HepG2 (cell line): ENCODE data around the gene IFT122. TPM values are rescaled to one million over a fixed set of nuclear protein-coding genes. Genes with fewer than 3 reads are reported as not detected.

Experiments
- ATAC-seq: fragments of 200-7000 bp; cut with Tn5 transposase; 3 replicates; pipeline ENCODE4 v1.9.1; 2020; ENCODE audit warnings: mild to moderate bottlenecking, moderate library complexity
- BruUV-seq: library from RNA; stranded (reverse); fragments of 400-500 nt; replicated peaks from 2 replicates; lab custom pipeline; 2021; lab: Mats Ljungman, UMichigan
- CTCF ChIA-PET: fragments of 300-600 bp; formaldehyde crosslinking; extraction: SDS; loops from one replicate; lab custom pipeline; 2021; ENCODE audit warnings: low total read pairs, inconsistent platforms, low intra/inter-chr PET ratio; lab: Yijun Ruan, JAX
- POLR2A ChIA-PET: fragments of 350-600 bp; sonication (Branson Sonifier 250); formaldehyde crosslinking; loops from one replicate; lab custom pipeline; 2020; ENCODE audit warnings: antibody characterized with exemption, inconsistent platforms; lab: Yijun Ruan, JAX
- DNase-seq: peaks from one replicate; pipeline ENCODE4 v3.0.0-alpha.2; 2015; ENCODE audit warnings: low spot score
- FAIRE-seq: peaks from 3 replicates; lab custom pipeline; 2011; peaks lifted over from hg19 to GRCh38; lab: Jason Lieb, UNC
- H2AFZ ChIP-seq: one replicate; pipeline ENCODE4 v1.6.1; 2011; ENCODE audit warnings: low read length, inconsistent platforms
- H3K27ac ChIP-seq: fragments of 300-600 bp; 3 replicates; pipeline ENCODE4 v1.8.0; 2011; ENCODE audit warnings: mixed run types, mild to moderate bottlenecking, mixed read lengths, low read length, inconsistent platforms; ENCODE audit not compliant: insufficient read depth; ENCODE audit errors: extremely low read length
- H3K27me3 ChIP-seq, 2 experiments: fragments of 200-600 bp in 1 of 2; 2 replicates in 1 of 2; 3 replicates in 1 of 2; pipeline versions ENCODE4 v1.6.0 to v1.8.0; 2011; ENCODE audit warnings: low read length in 2 of 2, mild to moderate bottlenecking in 2 of 2, moderate library complexity in 2 of 2, inconsistent platforms in 1 of 2; ENCODE audit not compliant: insufficient read depth in 2 of 2, control insufficient read depth in 1 of 2
- H3K36me3 ChIP-seq, 2 experiments: fragments of 200-600 bp in 1 of 2; replicated peaks in 1 of 2; 2 replicates in 1 of 2; 3 replicates in 1 of 2; pipeline versions ENCODE4 v1.5.1 to v1.8.0; 2011; ENCODE audit warnings: low read length in 2 of 2, inconsistent platforms in 1 of 2; ENCODE audit not compliant: insufficient read depth in 2 of 2, control insufficient read depth in 1 of 2
- H3K4me1 ChIP-seq: 2 replicates; pipeline ENCODE4 v1.5.1; 2012; ENCODE audit warnings: low read length, inconsistent platforms; ENCODE audit not compliant: insufficient read depth
- H3K4me2 ChIP-seq: 2 replicates; pipeline ENCODE4 v1.6.0; 2011; ENCODE audit warnings: low read depth, low read length, inconsistent platforms
- H3K4me3 ChIP-seq, 3 experiments: fragments of 200-600 bp in 1 of 3; sonication (generic), shearing (Covaris generic) in 1 of 3; replicated peaks in 1 of 3; 2 replicates each; pipeline ENCODE4 v1.5.1; 2011 to 2016; ENCODE audit warnings: low read length in 3 of 3, inconsistent platforms in 2 of 3, low read depth in 2 of 3, mild to moderate bottlenecking in 2 of 3, control low read depth in 1 of 3, mixed read lengths in 1 of 3; ENCODE audit not compliant: insufficient read depth in 1 of 3
- H3K79me2 ChIP-seq: one replicate; pipeline ENCODE4 v1.6.1; 2011; ENCODE audit warnings: low read length, inconsistent platforms; ENCODE audit not compliant: insufficient read depth
- H3K9ac ChIP-seq: 2 replicates; pipeline ENCODE4 v1.6.0; 2011; ENCODE audit warnings: mild to moderate bottlenecking, low read depth, low read length, inconsistent platforms; ENCODE audit not compliant: insufficient read depth
- H3K9me3 ChIP-seq: 2 replicates; pipeline ENCODE4 v1.5.1; 2012; ENCODE audit warnings: mild to moderate bottlenecking, low read length
- H4K20me1 ChIP-seq: 2 replicates; pipeline ENCODE4 v1.6.0; 2011; ENCODE audit warnings: inconsistent platforms, mild to moderate bottlenecking, low read length, moderate library complexity; ENCODE audit not compliant: insufficient read depth
- E2F5 ChIP-seq: sonication (generic); formaldehyde crosslinking; conservative IDR thresholded peaks from 2 replicates; pipeline ENCODE4 v1.4.0; 2020; ENCODE audit warnings: missing genetic modification reagents
- MTF2 ChIP-seq: sonication (generic); formaldehyde crosslinking; IDR thresholded peaks from 2 replicates; pipeline ENCODE4 v1.5.0; 2020; ENCODE audit warnings: missing genetic modification reagents, borderline replicate concordance
- PCBP1 ChIP-seq: fragments of 200-400 bp; formaldehyde crosslinking; IDR thresholded peaks from 2 replicates; pipeline ENCODE4 v1.6.1; 2017; ENCODE audit warnings: mild to moderate bottlenecking, low read depth, low read length, borderline replicate concordance
- SETDB1 ChIP-seq: sonication (generic); formaldehyde crosslinking; IDR thresholded peaks from 2 replicates; pipeline ENCODE4 v1.5.1; 2020; ENCODE audit warnings: missing genetic modification reagents, mild to moderate bottlenecking, borderline replicate concordance
- ZBTB4 ChIP-seq: sonication (generic); formaldehyde crosslinking; IDR thresholded peaks from 2 replicates; pipeline ENCODE4 v1.4.0; 2020; ENCODE audit warnings: missing genetic modification reagents, mild to moderate bottlenecking, borderline replicate concordance
- WGBS: methylation state at CpG from one replicate; pipeline ENCODE4 v1.1.6; 2017; ENCODE audit warnings: low lambda C conversion rate; 5-methylcytosine and 5-hydroxymethylcytosine counted together
- in situ Hi-C: cut with HindIII; loops from 2 replicates; pipeline ENCODE4 v1.10.0; 2017; ENCODE audit warnings: low pct_unique_long_range_greater_than_20kb; ENCODE audit not compliant: extremely low pct_ligation_motif_present
- intact Hi-C: fragments of 100-400 bp; cut with micrococcal nuclease; formaldehyde crosslinking; loops from one replicate; pipeline ENCODE4 v1.10.0; 2022; ENCODE audit not compliant: unreplicated experiment
- polyA plus RNA-seq, 8 experiments: library from polyadenylated mRNA; depleted of rRNA in 3 of 8; stranded (reverse) in 7 of 8; unstranded in 1 of 8; fragments of >200 nt; fragmentation: Illumina TruSeq in 4 of 8; extraction: Trizol in 4 of 8; gene quantifications; 2 replicates each; pipeline versions ENCODE4 v1.2.1 to v1.2.3, GENCODE V29; 2011 to 2016; ENCODE audit warnings: low read depth in 4 of 8, missing spikeins in 1 of 8, mixed read lengths in 1 of 8; ENCODE audit not compliant: insufficient read depth in 1 of 8
- total RNA-seq, 5 experiments: library from RNA; depleted of rRNA; stranded (reverse); fragments of >200 nt; fragmentation: Illumina TruSeq; extraction: Trizol; gene quantifications; 2 replicates each; pipeline ENCODE4 v1.2.3, GENCODE V29; 2016; ENCODE audit warnings: low read depth in 1 of 5

Gene IFT122
- total and polyA plus RNA-seq, 2 of the 13 experiments (the other 11 are each of a cell fraction or from before 2014, with no cell fraction given), result 10.1 to 10.3 TPM

DNA sequence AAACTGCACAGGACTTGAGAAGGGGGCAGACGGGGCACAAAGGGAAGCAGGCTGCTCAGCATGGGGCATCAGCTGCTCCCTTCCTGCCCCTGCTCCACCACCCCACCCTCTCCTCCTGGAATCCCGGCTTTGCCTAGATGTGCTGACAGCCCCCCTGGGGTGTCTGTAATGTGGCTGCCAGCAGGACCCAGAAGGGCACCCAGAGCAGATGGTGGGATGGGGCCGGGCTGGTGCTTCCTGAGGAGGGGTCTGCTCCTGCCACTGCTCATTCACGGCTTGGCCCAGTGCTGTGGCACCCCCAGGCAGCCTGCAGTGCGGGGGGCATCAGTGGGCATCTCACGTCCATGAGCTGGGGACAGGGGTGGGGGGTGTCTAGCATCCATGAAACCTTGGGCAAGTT lies 113.1 kb downstream of the IFT122 start (continued):
- TF ChIP-seq SETDB1 (CRISPR knock-in tag), result no peak

DNA sequence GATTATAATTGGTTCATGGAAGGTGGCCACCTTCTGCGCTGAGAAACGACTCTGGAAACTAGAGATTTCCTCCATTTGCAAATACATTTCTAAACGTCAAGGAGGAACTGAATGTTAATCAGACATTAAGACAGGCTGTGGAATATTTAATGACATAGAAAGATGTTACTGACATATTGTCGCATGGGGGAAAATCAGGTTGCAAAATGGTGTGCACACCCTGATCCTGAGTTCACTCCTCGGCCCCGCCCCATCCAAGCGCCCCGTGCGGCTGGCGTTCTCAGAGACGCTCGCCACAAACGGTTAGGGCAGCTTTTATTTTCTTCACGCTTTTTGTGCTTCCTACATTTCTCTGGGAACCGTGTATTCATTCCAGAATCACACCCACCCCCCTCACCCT lies 113.7 kb downstream of the IFT122 start:
- no peak overlapping the region for H3K4me3 ChIP-seq
- ChIA-PET POLR2A (interaction anchor here (2.2 kb wide), 1 partner anchor 19 kb away, joined by 11 read pairs; no protein-coding TSS in a partner anchor), CTCF (no interaction called here)
- WGBS, result 60% methylated on average over 15 of the region's 15 CpGs
- FAIRE-seq (no peak), DNase-seq (no peak), ATAC-seq (0 out of 3 replicates have a peak, but pooled peaks have one; percentile 6)
- H3K79me2 ChIP-seq, result no peaks in the 10 kb centered on the region
- peaks cover 42% of the 10 kb centered on the region for H3K4me1 ChIP-seq
- H3K9me3 ChIP-seq, result no peaks in the 10 kb centered on the region
- H2AFZ ChIP-seq, result no peak overlapping the region
- intact Hi-C loops, result loop anchor here (10.0 kb wide), 1 partner anchor 59 kb away; no protein-coding TSS in a partner anchor
- TF ChIP-seq PCBP1 (no peak), E2F5 (CRISPR knock-in tag) (no peak), MTF2 (CRISPR knock-in tag) (no peak), ZBTB4 (no peak)
- no peak overlapping the region for H3K4me2 ChIP-seq
- peaks cover 3 to 6% of the 10 kb centered on the region in 2 experiments; a peak in 3 of 5 replicates for H3K36me3 ChIP-seq
- H3K9ac ChIP-seq, result no peak overlapping the region
- no peak overlapping the region for H3K27ac ChIP-seq
- in situ Hi-C loops, result loop anchor here (5.0 kb wide), 1 partner anchor 61 kb away; no protein-coding TSS in a partner anchor
- H3K27me3 ChIP-seq, result no peaks in the 10 kb centered on the region
- no peaks in the 10 kb centered on the region for H4K20me1 ChIP-seq
- no TSS peak for BruUV-seq
